Chondrocyte (in vitro differentiated cells): ENCODE measurements around the gene RGS7. TPM values are rescaled to one million over a fixed set of nuclear protein-coding genes. Genes with fewer than 3 reads are reported as not detected.
"Not testable (repeated sequence)": the region's sequence is repeated elsewhere in the genome, so short reads cannot be mapped to it uniquely, and the experiment has no call there.

ENCODE experiments used
- DNase-seq: peaks from one replicate; pipeline ENCODE4 v3.0.0; 2021; ENCODE audit warnings: mixed read lengths, low spot score
- H3K27ac Mint-ChIP-seq: one replicate; pipeline ENCODE4 v1.8.0; 2021; ENCODE audit warnings: mild to moderate bottlenecking, moderate library complexity, mixed read lengths; ENCODE audit not compliant: unreplicated experiment
- H3K27me3 Mint-ChIP-seq: 2 replicates; pipeline ENCODE4 v1.8.0; 2021; ENCODE audit warnings: low read depth, mixed read lengths
- H3K36me3 Mint-ChIP-seq: 2 replicates; pipeline ENCODE4 v1.8.0; 2021; ENCODE audit warnings: low read depth, mixed read lengths
- H3K4me1 Mint-ChIP-seq: 2 replicates; pipeline ENCODE4 v1.8.0; 2021; ENCODE audit warnings: low read depth, mild to moderate bottlenecking, mixed read lengths
- H3K4me3 Mint-ChIP-seq: one replicate; pipeline ENCODE4 v1.8.0; 2021; ENCODE audit warnings: mild to moderate bottlenecking, moderate library complexity, mixed read lengths; ENCODE audit not compliant: unreplicated experiment
- H3K9me3 Mint-ChIP-seq: 2 replicates; pipeline ENCODE4 v1.8.0; 2021; ENCODE audit warnings: low read depth, mixed read lengths
- total RNA-seq: library from RNA; stranded (reverse); gene quantifications from 3 replicates; pipeline ENCODE4 v1.2.1, GENCODE V29; 2021
- TF ChIP-seq, protein P1 (sequence below): fragments of 200-600 bp; sonication (generic); IDR thresholded peaks from 2 replicates; pipeline ENCODE4 v1.5.0; 2021; ENCODE audit warnings: antibody characterized with exemption, mild to moderate bottlenecking, moderate library complexity

RGS7 gene
- total RNA-seq, 1 donor from 2014 or later = 3.9 TPM

DNA sequence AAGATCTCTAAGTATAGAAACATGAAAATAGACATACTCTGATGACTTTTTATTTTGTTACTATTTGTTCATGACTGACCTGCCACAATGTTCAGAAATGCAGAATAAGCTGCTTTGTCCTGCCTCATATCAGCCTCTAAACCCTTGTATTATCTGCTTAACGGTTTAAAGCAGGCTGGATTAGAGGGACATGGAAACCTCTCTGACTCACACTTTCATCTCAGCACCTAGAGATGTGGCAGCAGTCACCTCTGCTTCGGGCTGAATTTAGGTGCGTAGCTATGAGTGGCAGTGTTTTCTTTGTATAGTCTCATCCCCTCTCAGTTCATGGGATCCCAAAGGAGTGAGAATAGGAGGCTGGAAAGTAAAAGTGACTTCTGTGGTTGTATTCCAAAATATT, 255.4 kb downstream of the RGS7 start:
- peaks cover 20% of the 10 kb centered on the region for H3K4me1 Mint-ChIP-seq
- peak overlapping the region; percentile 29 for H3K4me3 Mint-ChIP-seq
- peak overlapping the region; percentile 91 for H3K27ac Mint-ChIP-seq
- no peak for DNase-seq
- no peaks in the 10 kb centered on the region for H3K27me3 Mint-ChIP-seq
- TF ChIP-seq, protein P1, sequence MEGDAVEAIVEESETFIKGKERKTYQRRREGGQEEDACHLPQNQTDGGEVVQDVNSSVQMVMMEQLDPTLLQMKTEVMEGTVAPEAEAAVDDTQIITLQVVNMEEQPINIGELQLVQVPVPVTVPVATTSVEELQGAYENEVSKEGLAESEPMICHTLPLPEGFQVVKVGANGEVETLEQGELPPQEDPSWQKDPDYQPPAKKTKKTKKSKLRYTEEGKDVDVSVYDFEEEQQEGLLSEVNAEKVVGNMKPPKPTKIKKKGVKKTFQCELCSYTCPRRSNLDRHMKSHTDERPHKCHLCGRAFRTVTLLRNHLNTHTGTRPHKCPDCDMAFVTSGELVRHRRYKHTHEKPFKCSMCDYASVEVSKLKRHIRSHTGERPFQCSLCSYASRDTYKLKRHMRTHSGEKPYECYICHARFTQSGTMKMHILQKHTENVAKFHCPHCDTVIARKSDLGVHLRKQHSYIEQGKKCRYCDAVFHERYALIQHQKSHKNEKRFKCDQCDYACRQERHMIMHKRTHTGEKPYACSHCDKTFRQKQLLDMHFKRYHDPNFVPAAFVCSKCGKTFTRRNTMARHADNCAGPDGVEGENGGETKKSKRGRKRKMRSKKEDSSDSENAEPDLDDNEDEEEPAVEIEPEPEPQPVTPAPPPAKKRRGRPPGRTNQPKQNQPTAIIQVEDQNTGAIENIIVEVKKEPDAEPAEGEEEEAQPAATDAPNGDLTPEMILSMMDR = no peak
- no peaks in the 10 kb centered on the region for H3K36me3 Mint-ChIP-seq
- no peaks in the 10 kb centered on the region for H3K9me3 Mint-ChIP-seq

DNA sequence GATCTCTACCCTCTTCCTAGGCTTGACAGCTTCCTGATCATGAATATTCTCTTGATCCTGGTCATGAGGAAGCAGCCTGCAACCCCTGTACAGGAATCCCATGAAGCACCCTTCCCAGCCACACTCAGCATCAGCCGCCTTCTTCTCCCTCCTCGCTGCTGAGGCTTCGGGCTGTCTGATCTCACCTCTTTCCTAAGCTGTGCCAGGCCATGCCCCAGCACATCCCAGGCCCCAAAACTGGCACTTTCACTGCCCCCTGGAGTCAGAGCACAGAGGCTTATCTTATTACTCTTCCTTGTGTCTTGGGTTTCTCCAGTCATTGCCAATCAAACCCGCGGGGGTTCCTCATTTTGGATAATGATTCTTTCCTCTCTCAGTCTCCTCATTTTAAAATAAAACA, 259.5 kb downstream of the RGS7 start:
- H3K27ac Mint-ChIP-seq = no peak overlapping the region
- H3K4me1 Mint-ChIP-seq = peaks cover 28% of the 10 kb centered on the region
- no peak overlapping the region for H3K4me3 Mint-ChIP-seq
- H3K36me3 Mint-ChIP-seq = no peaks in the 10 kb centered on the region
- DNase-seq = no peak
- H3K9me3 Mint-ChIP-seq = no peaks in the 10 kb centered on the region
- H3K27me3 Mint-ChIP-seq = no peaks in the 10 kb centered on the region
- TF ChIP-seq, protein P1 = no peak

DNA sequence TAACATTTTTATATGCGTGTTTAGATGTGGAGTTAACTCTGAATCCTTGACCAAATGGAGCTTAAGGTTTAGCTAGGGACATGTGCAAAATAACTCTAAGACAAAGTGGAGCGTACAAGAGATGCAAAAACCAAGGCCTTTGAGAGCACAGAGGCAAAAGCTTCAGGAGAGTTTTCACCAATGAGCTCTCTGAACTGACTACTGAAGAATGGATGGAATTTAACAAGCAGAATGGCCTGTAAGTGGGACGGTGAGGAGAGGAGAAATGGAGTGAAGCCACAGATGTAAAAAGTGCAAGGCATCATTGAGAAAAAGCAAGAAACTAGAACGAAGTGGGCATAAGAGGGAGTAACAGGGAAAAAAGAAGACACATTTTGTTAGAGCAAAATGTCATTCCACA, 260.0 kb downstream of the RGS7 start:
- H3K27ac Mint-ChIP-seq = peak overlapping the region; percentile 64

DNA sequence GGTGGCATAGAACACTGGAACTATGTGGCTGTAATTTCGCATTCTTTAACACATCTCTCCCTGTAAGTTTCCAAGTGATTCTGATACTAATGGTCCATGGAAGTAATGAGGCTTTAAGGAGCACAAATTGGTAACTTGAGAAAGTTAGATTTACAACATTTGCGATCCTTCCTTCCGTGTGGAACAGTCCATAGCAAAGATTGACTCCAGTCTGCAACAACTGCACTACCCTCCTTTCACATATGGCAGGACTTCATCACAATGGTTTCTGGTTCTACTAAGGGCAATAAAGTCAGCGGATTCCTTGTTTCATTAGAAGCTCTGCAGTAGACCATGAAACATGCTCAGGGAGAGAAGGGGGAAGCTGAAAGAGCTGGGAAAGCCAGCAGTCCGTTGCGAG, 261.2 kb downstream of the RGS7 start:
- no peaks in the 10 kb centered on the region for H3K36me3 Mint-ChIP-seq

More for the DNA sequence above, 260.0 kb downstream of the RGS7 start:
- no peaks in the 10 kb centered on the region for H3K9me3 Mint-ChIP-seq
- no peaks in the 10 kb centered on the region for H3K36me3 Mint-ChIP-seq
- peaks cover 27% of the 10 kb centered on the region for H3K4me1 Mint-ChIP-seq
- H3K4me3 Mint-ChIP-seq = no peak overlapping the region
- no peaks in the 10 kb centered on the region for H3K27me3 Mint-ChIP-seq
- no peak for DNase-seq
- TF ChIP-seq, protein P1 = no peak

DNA sequence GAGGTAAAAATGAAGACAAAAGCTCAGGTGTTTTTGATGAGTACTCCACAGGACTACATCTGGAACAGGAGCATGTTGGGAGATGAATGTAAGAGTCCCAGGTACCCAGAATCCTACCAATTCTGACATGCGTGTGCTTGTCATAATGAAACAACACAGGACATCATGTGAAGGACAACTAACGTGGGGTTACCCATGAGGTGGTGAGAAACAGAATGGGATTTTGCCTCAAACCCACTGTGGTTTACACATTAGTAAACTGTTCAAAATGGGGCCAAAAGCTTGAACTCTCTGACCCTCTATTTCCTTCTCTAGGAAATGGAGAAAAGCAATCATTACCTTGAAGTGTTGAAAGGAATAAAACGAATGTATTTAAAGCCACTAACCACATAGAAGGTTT, 266.2 kb downstream of the RGS7 start:
- Mint-ChIP-seq H3K4me1 (peaks cover 21% of the 10 kb centered on the region), H3K27me3 (no peaks in the 10 kb centered on the region), H3K27ac (no peak overlapping the region), H3K9me3 (no peaks in the 10 kb centered on the region), H3K36me3 (no peaks in the 10 kb centered on the region), H3K4me3 (no peak overlapping the region)
- no peak for DNase-seq
- TF ChIP-seq, protein P1 = no peak

More for the DNA sequence above, 261.2 kb downstream of the RGS7 start:
- H3K9me3 Mint-ChIP-seq = no peaks in the 10 kb centered on the region
- H3K27ac Mint-ChIP-seq = no peak overlapping the region
- peaks cover 21% of the 10 kb centered on the region for H3K4me1 Mint-ChIP-seq
- H3K27me3 Mint-ChIP-seq = no peaks in the 10 kb centered on the region
- DNase-seq = no peak
- TF ChIP-seq, protein P1 = no peak
- no peak overlapping the region for H3K4me3 Mint-ChIP-seq

DNA sequence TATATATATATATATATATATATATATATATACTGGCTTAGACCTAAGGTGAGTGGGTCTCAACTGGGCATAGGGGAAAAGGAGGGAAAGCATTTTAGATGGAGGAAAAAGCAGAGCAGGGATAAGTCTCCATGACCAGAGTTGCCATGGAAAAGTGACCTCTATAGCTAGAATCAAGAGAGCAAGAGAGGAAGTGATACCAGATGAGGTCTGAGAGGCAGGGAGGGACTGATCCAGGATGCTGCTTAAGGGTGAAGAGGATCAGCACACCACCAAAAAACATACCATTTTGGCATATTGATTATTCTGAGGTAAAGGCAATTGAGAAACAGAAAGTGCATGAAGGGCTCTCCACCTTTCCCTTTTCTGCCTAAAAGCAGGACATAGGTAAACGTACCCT, 267.9 kb downstream of the RGS7 start:
- not testable (repeated sequence) for H3K4me3 Mint-ChIP-seq, H3K36me3 Mint-ChIP-seq

DNA sequence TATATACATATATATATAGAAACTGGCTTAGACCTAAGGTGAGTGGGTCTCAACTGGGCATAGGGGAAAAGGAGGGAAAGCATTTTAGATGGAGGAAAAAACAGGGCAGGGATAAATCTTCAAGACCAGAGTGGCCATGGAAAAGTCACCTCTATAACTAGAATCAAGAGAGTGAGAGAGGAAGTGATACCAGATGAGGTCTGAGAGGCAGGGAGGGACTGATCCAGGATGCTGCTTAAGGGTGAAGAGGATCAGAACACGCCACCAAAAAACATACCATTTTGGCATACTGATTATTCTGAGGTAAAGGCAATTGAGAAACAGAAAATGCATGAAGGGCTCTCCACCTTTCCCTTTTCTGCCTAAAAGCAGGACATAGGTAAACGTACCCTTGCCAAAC, 268.9 kb downstream of the RGS7 start:
- H3K4me3 Mint-ChIP-seq, H3K9me3 Mint-ChIP-seq, H3K36me3 Mint-ChIP-seq, H3K4me1 Mint-ChIP-seq, DNase-seq, H3K27ac Mint-ChIP-seq, H3K27me3 Mint-ChIP-seq: not testable (repeated sequence)

More for the DNA sequence above, 267.9 kb downstream of the RGS7 start:
- peaks cover 18% of the 10 kb centered on the region for H3K4me1 Mint-ChIP-seq
- not testable (repeated sequence) for H3K27me3 Mint-ChIP-seq, DNase-seq, H3K9me3 Mint-ChIP-seq, H3K27ac Mint-ChIP-seq
